ENCODE measurements around the gene GOLGA2.

GOLGA2 gene

DNA sequence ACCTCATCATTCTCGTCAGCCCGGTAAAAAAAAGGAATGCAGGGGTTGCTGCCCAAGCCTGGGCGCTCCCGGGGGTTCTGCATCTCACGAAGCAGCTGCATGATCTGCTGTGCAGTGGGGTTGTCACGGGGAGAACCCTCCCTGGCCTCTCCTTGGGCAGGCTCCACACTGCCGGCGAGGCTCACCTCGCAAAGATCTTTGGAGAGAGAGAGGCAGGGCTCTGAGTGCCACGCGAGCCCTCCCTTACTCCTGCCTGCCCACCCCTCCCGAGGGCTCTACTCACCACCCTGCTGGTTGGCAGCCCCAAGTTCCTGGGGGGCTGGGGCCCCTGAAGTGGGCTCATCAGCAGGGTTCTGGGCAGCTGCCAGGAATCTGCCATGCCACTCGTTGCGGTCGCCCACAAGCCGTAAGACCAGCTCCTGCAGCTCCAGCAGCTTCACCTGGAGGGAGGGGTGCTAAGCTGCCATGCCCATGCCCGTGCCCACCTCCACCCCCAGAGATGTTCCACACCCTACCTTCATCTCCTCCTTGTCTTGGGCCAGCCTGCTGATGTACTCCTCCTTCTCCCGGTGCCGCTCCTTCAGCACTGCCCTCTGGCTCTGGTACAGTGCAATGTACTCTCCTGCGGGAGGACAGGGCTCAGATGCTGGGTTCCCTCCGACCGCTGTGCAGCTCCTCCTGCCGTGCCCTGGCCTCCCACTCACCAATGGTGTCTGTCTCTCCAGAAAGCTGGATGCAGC, 18.6 kb downstream of the GOLGA2 start:
- DNase-seq = no peak

DNA sequence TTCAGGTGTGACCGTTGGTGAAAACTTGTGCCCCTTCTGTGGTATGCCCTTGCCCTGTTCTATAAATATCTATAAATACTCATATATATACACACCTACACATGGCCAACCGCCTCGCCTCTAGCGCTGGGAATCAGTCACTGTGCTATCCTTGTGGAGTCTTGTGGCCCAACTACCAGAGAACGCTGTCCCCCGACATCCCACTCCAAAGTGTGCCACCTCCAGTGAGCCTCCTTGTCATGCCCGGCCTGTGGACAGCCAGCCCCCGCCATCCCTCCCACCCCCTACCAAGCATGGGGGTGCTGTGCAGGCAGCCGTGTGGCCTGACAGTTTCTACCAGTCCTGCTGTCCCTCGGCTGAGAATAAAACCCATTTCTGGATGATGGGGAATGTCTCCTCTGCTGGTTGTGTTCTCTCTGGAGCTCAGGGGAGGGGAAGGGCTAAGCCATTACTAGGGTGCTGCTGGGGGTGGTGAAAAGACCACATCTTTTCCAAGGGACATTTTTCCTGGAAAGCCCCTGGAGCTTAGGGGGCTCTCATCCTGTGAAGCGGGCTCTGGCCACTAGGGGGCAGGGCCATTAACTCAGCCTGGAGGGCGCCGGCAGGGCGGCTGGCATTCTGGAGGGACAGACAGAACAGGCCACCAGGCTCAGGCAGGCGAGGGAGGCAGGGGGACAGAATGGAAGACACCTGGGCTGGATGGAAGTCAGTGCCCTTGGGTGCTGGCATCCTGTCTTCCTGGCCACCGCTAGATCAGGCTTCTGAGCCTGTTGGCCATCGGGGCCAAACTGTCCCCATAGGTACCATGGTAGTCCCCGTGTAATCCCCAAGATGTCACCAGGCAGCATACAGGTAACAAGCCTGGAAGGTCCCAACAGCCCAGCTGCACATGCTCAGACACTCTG, 20.7 kb downstream of the GOLGA2 start:
- DNase-seq = no peak

GRCh38 chr9:128254362-128254761, 21.4 kb downstream of the GOLGA2 start:
- no peak for DNase-seq

DNA sequence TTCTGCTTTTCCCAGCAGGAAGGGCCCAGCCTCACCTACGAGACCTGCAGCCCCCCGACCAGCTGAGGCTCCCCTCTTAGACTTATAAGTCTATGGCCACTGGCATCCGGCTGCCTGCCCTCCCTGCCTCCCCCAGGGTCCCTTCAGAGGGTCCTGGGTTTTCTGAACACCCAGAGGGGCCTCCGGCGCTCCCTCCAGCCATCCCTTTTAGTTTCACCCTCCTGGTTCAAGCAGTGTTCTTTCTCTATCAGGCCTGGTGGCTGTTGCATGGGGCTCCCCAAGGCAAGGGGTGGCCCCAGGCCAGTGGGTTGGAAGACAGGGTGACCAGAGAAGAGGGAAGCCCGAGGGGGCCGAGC, 21.8 kb downstream of the GOLGA2 start:
- no peak for DNase-seq

GRCh38 chr9:128253140-128253990, 22.4 kb downstream of the GOLGA2 start:
- no peak for DNase-seq

- DNase-seq = no peak
These were observed 23.3 kb downstream of the GOLGA2 start for GRCh38 chr9:128252317-128253139.

DNA sequence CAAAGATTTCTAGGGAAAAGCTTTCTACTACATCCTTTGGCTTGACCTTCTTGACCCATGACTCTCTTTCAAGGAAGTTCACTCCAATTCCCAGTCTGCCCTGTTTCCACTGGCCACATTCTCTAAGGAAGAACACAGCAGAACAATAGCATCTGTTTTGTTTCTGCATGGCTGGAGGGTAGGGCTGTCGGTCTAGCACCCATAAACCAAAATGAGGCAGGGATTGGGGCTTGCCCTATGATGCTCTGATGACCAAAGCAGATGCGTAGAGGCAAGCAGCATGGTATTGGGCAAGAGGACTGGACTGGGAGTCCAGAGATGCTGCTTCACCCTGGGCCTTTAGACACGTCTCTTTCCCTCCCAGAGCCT, 24.1 kb downstream of the GOLGA2 start:
- no peak for DNase-seq

DNA sequence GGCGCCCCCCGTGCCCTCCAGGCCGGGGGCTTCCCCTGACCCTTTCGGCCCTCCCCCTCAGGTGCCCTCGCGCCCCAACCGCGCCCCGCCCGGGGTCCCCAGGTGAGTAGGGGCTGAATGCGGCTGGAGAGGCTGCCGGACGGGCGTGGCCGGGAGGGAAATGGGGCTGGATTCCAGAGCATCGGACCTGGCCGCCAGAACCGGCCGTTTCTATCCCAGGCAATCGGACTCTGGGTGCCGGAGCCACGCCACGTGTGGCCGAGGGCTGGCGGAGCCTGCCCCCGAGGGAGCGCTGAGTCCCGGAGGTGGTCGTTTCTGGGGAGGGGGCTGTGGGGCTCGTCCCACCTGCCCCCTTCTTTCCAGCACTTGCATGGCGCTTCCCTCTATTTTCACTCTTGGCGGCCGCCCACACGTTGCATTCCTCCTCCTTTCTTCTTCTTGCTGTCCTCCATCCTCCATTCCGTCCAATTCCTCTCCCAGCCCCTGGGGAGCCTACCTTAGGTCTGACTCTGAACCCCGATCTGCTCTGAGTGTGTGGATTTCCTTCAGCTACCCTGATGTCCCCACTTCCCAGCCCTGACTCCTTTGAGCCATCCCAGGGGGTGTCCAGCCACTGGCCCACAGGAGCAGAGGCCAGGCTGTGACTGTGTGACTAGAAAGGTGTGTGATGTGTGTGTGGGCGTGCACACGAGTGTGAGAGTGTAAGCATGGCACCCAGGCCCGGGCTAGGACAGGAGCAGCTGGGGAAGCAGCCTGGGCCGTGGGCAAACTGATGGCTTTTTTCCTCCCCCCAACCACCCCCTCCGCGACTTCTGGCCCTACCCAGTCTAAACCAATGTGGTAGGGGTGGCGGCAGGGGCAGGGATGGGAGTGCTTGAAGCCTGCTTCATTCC, 24.7 kb downstream of the GOLGA2 start:
- DNase-seq = no peak

GRCh38 chr9:128249908-128250838, 25.6 kb downstream of the GOLGA2 start:
- DNase-seq = peak; percentile 38

DNA sequence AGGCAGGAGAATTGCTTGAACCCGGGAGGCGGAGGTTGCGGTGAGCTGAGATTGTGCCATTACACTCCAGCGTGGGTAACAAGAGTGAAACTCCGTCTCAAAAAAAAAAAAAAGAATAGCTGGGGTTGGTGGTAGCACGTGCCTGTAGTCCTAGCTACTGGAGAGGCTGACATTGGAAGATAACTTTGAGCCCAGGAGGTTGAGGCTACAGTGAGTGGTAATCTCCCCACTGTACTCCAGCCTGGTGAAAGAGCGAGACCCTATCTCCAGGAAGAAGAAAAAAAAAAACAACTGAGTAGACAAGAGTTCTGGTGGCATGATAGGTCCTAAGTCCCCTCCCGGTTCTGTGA, 26.3 kb downstream of the GOLGA2 start:
- no peak for DNase-seq

- DNase-seq = no peak
These were observed 28.5 kb downstream of the GOLGA2 start for GRCh38 chr9:128247226-128247803.

- no peak for DNase-seq
These were observed 29.3 kb downstream of the GOLGA2 start for GRCh38 chr9:128246471-128246870.

DNA sequence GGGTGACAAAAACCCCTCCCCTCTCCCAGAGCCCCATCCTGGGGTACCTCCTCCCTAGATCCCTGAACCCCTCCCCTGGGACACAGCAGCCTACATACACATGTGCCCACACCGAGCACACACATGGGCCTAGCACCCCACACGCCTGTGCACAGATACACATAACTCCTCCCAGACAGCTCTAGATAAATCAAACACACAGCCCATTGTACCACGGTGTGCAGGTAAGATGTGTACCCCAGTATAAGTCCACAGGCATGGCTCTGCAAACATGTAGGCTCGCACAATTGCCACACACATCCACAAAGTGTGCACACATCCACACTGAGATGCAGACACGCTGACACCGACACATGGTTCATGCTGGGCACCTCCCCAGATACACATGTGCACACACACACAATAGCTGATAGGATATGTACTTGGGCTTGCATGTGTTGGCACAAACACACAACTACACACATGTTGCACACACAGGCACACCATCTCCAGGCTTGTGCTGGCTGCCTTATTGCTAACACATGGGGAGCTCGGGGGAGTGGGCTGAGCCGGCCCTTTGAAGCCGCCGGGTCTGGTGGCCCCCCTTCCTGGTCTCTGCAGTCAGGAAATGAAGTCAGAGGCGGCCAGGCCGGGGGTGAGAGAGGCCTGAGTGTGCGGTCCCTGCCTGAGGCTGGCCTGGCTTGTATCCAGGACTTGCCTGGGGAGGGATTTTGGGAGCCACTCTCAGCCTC, 30.2 kb downstream of the GOLGA2 start:
- no peak for DNase-seq

GRCh38 chr9:128244837-128245231, 31.0 kb downstream of the GOLGA2 start:
- DNase-seq = no peak

DNA sequence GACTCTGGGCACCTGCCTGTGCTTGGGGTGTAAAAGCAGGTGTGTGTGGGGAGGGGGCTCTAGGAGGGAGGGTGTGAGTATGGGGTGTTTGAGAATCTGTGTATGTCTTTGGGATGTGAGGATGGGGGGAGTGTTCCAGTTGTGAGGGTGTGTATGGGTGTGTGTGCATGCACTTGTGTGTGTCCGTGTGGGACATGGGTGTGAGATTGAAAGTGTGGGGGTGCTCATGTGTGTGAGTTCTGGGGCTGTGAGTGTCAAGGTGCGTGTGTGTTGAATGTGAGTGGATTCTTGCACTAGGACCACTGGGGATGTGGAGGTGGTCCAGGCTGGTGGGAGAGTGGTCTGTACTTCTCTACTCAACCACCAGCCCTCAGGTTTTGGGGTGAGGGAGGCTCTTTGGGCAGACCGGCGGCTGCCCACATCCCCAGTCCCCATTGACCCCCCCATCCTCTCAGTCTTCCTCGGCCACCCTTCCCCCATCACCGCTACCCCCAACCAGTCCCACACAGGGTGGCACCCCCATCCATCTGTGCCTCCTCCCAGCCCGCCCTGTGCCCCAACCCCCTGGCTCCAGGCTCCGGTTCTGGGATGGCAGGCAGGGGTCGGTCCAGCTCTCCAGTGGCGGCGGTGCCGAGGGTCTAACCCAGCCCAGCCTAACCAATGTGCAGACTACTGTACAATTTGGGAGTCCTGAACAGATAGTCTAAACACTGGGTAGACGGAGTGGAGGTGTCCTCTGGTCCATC, 31.5 kb downstream of the GOLGA2 start:
- DNase-seq = no peak

DNA sequence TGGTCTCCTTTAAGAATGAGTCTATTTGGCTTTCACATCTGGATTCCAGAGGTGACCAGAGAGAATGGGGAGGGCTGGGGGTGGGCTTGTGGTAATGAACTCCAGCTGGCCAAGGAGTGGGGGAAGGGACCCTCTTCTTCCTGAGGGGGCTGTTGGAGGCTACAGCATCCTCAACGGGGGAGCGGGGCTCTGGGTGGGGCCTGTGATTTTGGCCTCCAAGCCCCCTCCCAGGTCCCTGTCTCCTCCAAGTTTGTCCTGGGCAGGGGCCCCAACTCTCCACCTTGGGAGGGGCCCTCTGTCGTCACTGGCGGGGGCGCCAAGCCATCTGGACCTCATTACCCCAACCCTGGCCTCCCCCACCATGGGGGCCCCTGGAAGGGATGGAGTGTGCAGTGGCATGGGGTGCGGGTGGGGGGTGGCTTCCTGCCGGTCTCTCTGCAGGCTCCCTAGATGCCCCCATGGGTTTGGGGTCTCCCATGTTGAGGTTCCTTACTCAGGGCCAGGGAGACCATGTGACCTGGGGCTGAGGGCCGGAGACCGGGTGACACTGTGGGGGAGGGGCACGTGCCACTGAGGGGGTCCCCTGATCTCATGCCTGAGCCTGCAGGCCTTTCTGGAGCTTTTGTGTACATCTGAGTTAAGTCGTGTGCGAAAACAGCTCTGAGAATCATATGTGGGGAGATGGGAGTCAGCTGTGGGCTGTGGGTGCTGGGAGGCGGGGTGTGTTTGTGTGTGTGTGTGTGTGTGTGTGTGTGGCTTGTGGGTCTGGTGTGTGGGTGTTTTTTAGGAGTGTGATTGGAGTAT, 32.4 kb downstream of the GOLGA2 start:
- no peak for DNase-seq

- DNase-seq = no peak
These were observed 33.0 kb downstream of the GOLGA2 start for GRCh38 chr9:128242828-128243214.

DNA sequence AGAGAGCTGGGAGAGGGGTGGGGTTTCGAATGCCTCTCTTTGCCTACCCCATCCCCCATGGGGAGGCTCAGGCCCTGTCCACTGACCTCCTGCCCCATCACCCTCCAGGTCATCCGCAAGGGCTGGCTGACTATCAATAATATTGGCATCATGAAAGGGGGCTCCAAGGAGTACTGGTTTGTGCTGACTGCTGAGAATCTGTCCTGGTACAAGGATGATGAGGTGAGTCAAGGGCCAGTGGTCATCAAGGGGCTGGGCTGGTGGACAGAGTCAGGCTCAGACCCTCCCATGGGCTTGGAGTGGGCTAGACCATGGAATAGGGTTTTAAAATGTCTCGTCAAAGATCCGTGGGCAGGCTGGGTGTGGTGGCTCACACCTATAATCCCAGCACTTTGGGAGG, 33.7 kb downstream of the GOLGA2 start:
- DNase-seq = no peak
